Hepatocyte (in vitro differentiated cells): ENCODE results near the gene RNF145. TPM values are rescaled to one million over a fixed set of nuclear protein-coding genes. Genes with fewer than 3 reads are reported as not detected.

Experiments used
- DNase-seq: peaks from one replicate; pipeline ENCODE4 v3.0.0-alpha.2; 2016; ENCODE audit warnings: low spot score
- H2AFZ ChIP-seq: fragments of 200-600 bp; sonication (generic); 2 replicates; pipeline ENCODE4 v1.6.0; 2016; ENCODE audit warnings: antibody characterized with exemption, mild to moderate bottlenecking
- H3K27ac ChIP-seq: fragments of 200-600 bp; sonication (generic); 2 replicates; pipeline ENCODE4 v1.5.1; 2016; ENCODE audit warnings: mild to moderate bottlenecking
- H3K27me3 ChIP-seq: fragments of 200-600 bp; sonication (generic); 2 replicates; pipeline ENCODE4 v1.6.1; 2016
- H3K36me3 ChIP-seq: fragments of 200-600 bp; sonication (generic); replicated peaks from 2 replicates; pipeline ENCODE4 v1.5.1; 2016; ENCODE audit warnings: low read depth; ENCODE audit not compliant: insufficient read depth
- H3K4me1 ChIP-seq: fragments of 200-600 bp; sonication (generic); 2 replicates; pipeline ENCODE4 v1.5.1; 2016; ENCODE audit warnings: mild to moderate bottlenecking, moderate library complexity; ENCODE audit not compliant: insufficient read depth
- H3K4me2 ChIP-seq: fragments of 200-600 bp; sonication (generic); 2 replicates; pipeline ENCODE4 v1.6.0; 2016
- H3K4me3 ChIP-seq: fragments of 200-600 bp; sonication (generic); 2 replicates; pipeline ENCODE4 v1.5.1; 2016; ENCODE audit warnings: mild to moderate bottlenecking
- H3K79me2 ChIP-seq: fragments of 200-600 bp; sonication (generic); 2 replicates; pipeline ENCODE4 v1.6.0; 2017; ENCODE audit warnings: mild to moderate bottlenecking
- H3K9me2 ChIP-seq: fragments of 200-600 bp; sonication (generic); replicated peaks from 2 replicates; pipeline ENCODE4 v1.6.0; 2017; ENCODE audit warnings: mild to moderate bottlenecking; ENCODE audit not compliant: insufficient read depth
- H3K9me3 ChIP-seq: fragments of 200-600 bp; sonication (generic); 2 replicates; pipeline ENCODE4 v1.5.1; 2016; ENCODE audit warnings: low read depth, mild to moderate bottlenecking
- H4K20me1 ChIP-seq: fragments of 200-600 bp; sonication (generic); 2 replicates; pipeline ENCODE4 v1.6.0; 2016; ENCODE audit warnings: mild to moderate bottlenecking; ENCODE audit not compliant: insufficient read depth, poor library complexity, severe bottlenecking
- CTCF ChIP-seq: fragments of 200-600 bp; sonication (generic); IDR thresholded peaks from 2 replicates; pipeline ENCODE4 v1.5.1; 2016; ENCODE audit warnings: antibody characterized with exemption, mild to moderate bottlenecking; ENCODE audit not compliant: poor library complexity
- EZH2 ChIP-seq: fragments of 200-600 bp; sonication (generic); IDR thresholded peaks from 2 replicates; pipeline ENCODE4 v1.6.1; 2016; ENCODE audit warnings: antibody characterized with exemption, mild to moderate bottlenecking, borderline replicate concordance
- EZH2phosphoT487 ChIP-seq: fragments of 200-600 bp; sonication (generic); IDR thresholded peaks from one replicate; pipeline ENCODE4 v1.6.1; 2018; ENCODE audit warnings: antibody characterized with exemption, mild to moderate bottlenecking, low read depth, moderate library complexity; ENCODE audit not compliant: unreplicated experiment, severe bottlenecking
- WGBS: methylation state at CpG from one replicate; pipeline ENCODE4 v1.1.6; 2016; ENCODE audit warnings: low lambda C conversion rate; ENCODE audit errors: missing lambda C conversion rate; 5-methylcytosine and 5-hydroxymethylcytosine counted together
- polyA plus RNA-seq: library from polyadenylated mRNA; unstranded; fragments of >200 nt; fragmentation: Nextera tagmentation; extraction: Ambion mirVana; gene quantifications from 2 replicates; pipeline ENCODE4 v1.2.1, GENCODE V29; 2016
- total RNA-seq: library from RNA; depleted of rRNA; stranded (reverse); fragments of >200 nt; gene quantifications from 2 replicates; pipeline ENCODE4 v1.2.3, GENCODE V29; 2014

The RNF145 gene
- total and polyA plus RNA-seq, 2 experiments from 2014 or later, result 13.0 to 37.4 TPM

- TF ChIP-seq EZH2, result no peak
- TF ChIP-seq EZH2phosphoT487, result no peak
- TF ChIP-seq CTCF, result no peak
- H3K4me3 ChIP-seq, result no peak overlapping the region
- H3K9me3 ChIP-seq, result no peaks in the 10 kb centered on the region
- peak overlapping the region; percentile 51 for H3K27ac ChIP-seq
- no peak for DNase-seq
- peaks cover 22% of the 10 kb centered on the region for H3K4me1 ChIP-seq
- H4K20me1 ChIP-seq, result no peaks in the 10 kb centered on the region
- H3K9me2 ChIP-seq, result no peaks in the 10 kb centered on the region
- H3K27me3 ChIP-seq, result no peaks in the 10 kb centered on the region
- H3K79me2 ChIP-seq, result no peaks in the 10 kb centered on the region
- H3K4me2 ChIP-seq, result peak overlapping the region; percentile 19
- H3K36me3 ChIP-seq, result no peaks in the 10 kb centered on the region
- no peak overlapping the region for H2AFZ ChIP-seq
Observed at GRCh38 chr5:159174511-159175168, 34.7 kb downstream of the RNF145 start.

GRCh38 chr5:159171274-159171673 is 38.1 kb downstream of the RNF145 start:
- no peaks in the 10 kb centered on the region for H3K79me2 ChIP-seq
- TF ChIP-seq EZH2phosphoT487 (no peak), EZH2 (no peak), CTCF (no peak)
- no peak for DNase-seq

GRCh38 chr5:159170021-159170420 is 39.3 kb downstream of the RNF145 start:
- Histone ChIP-seq H3K9me3 (no peaks in the 10 kb centered on the region), H4K20me1 (no peaks in the 10 kb centered on the region), H3K9me2 (no peaks in the 10 kb centered on the region), H3K79me2 (no peaks in the 10 kb centered on the region), H2AFZ (no peak overlapping the region), H3K27ac (no peak overlapping the region), H3K27me3 (no peaks in the 10 kb centered on the region), H3K4me3 (no peak overlapping the region), H3K4me2 (no peak overlapping the region), H3K4me1 (peaks cover 8% of the 10 kb centered on the region), H3K36me3 (no peaks in the 10 kb centered on the region)
- no peak for DNase-seq
- no peak for TF ChIP-seq EZH2phosphoT487

More at GRCh38 chr5:159171274-159171673, 38.1 kb downstream of the RNF145 start:
- H4K20me1 ChIP-seq, result no peaks in the 10 kb centered on the region
- no peak overlapping the region for H3K4me3 ChIP-seq
- H3K9me2 ChIP-seq, result no peaks in the 10 kb centered on the region
- no peaks in the 10 kb centered on the region for H3K36me3 ChIP-seq
- H3K4me1 ChIP-seq, result peaks cover 17% of the 10 kb centered on the region
- no peak overlapping the region for H2AFZ ChIP-seq
- H3K4me2 ChIP-seq, result no peak overlapping the region
- WGBS, result 94% methylated on average over 3 of the region's 3 CpGs
- H3K27ac ChIP-seq, result no peak overlapping the region
- H3K27me3 ChIP-seq, result no peaks in the 10 kb centered on the region
- no peaks in the 10 kb centered on the region for H3K9me3 ChIP-seq

GRCh38 chr5:159166416-159166815 is 42.9 kb downstream of the RNF145 start:
- WGBS, result 98% methylated on average over 2 of the region's 2 CpGs
- TF ChIP-seq EZH2, result no peak
- TF ChIP-seq EZH2phosphoT487, result no peak
- no peak for TF ChIP-seq CTCF
- Histone ChIP-seq H4K20me1 (no peaks in the 10 kb centered on the region), H3K36me3 (no peaks in the 10 kb centered on the region), H3K4me1 (no peaks in the 10 kb centered on the region), H3K27ac (no peak overlapping the region), H3K9me2 (no peaks in the 10 kb centered on the region), H3K9me3 (no peaks in the 10 kb centered on the region), H2AFZ (no peak overlapping the region), H3K27me3 (no peaks in the 10 kb centered on the region), H3K79me2 (peaks cover 6% of the 10 kb centered on the region), H3K4me3 (no peak overlapping the region), H3K4me2 (no peak overlapping the region)
- no peak for DNase-seq
